Naive thymus-derived CD4-positive, alpha-beta T cell (primary cell): ENCODE results near the gene CIROP. TPM values are rescaled to one million over a fixed set of nuclear protein-coding genes. Genes with fewer than 3 reads are reported as not detected.
A peak's percentile ranks its signal among the peaks of the same experiment; 100 is the strongest.

ENCODE experiments used
- ATAC-seq: fragments of 150-1000 bp; cut with Tn5 transposase; 2 replicates; pipeline ENCODE4 v1.10.0; 2021; ENCODE audit warnings: mild to moderate bottlenecking, moderate library complexity
- CTCF ChIA-PET: fragments of 350-600 bp; sonication (Branson Sonifier 250); formaldehyde crosslinking; loops from one replicate; lab custom pipeline; 2021; ENCODE audit warnings: antibody characterized with exemption; lab: Charles Lee
- POLR2A ChIA-PET: fragments of 350-600 bp; sonication (Branson Sonifier 250); formaldehyde crosslinking; loops from one replicate; lab custom pipeline; 2021; ENCODE audit warnings: antibody characterized with exemption, inconsistent platforms; lab: Charles Lee
- DNase-seq, 9 donors: peaks; one replicate each; pipeline versions ENCODE4 v3.0.0 to v3.0.0-alpha.2; 2020 to 2022; ENCODE audit warnings: mixed read lengths in 1 of 9
- H3K27ac ChIP-seq: one replicate; pipeline ENCODE4 v1.7.0; 2013; ENCODE audit warnings: mild to moderate bottlenecking, low read depth, low read length, moderate library complexity
- H3K27me3 ChIP-seq, 2 donors: one replicate each; pipeline ENCODE4 v1.7.0; 2013; ENCODE audit warnings: low read length in 2 of 2, mild to moderate bottlenecking in 2 of 2, moderate library complexity in 2 of 2; ENCODE audit not compliant: control insufficient read depth in 2 of 2, insufficient read depth in 2 of 2
- H3K36me3 ChIP-seq, 3 experiments: 1 replicate in 2 of 3; 2 replicates in 1 of 3; pipeline ENCODE4 v1.7.0; 2013; ENCODE audit warnings: low read length in 3 of 3, mild to moderate bottlenecking in 3 of 3, moderate library complexity in 1 of 3; ENCODE audit not compliant: insufficient read depth in 3 of 3, control insufficient read depth in 2 of 3
- H3K4me1 ChIP-seq, 2 donors: one replicate each; pipeline ENCODE4 v1.7.0; 2013; ENCODE audit warnings: low read length in 2 of 2, mild to moderate bottlenecking in 2 of 2, moderate library complexity in 1 of 2; ENCODE audit not compliant: control insufficient read depth in 2 of 2, insufficient read depth in 2 of 2
- H3K4me3 ChIP-seq: 2 replicates; pipeline ENCODE4 v1.7.0; 2013; ENCODE audit warnings: mild to moderate bottlenecking, low read length
- H3K9me3 ChIP-seq, 3 experiments: 1 replicate in 2 of 3; 2 replicates in 1 of 3; pipeline ENCODE4 v1.7.0; 2013; ENCODE audit warnings: low read length in 3 of 3; ENCODE audit not compliant: control insufficient read depth in 2 of 3
- H3K27ac Mint-ChIP-seq, 9 donors: one replicate each; pipeline ENCODE4 v1.8.0; 2020 to 2022; ENCODE audit warnings: mixed read lengths in 9 of 9, mild to moderate bottlenecking in 8 of 9, moderate library complexity in 5 of 9, inconsistent platforms in 2 of 9
- H3K27me3 Mint-ChIP-seq, 5 donors: one replicate each; pipeline ENCODE4 v1.8.0; 2021 to 2022; ENCODE audit warnings: mixed read lengths in 5 of 5, mild to moderate bottlenecking in 1 of 5
- H3K36me3 Mint-ChIP-seq, 5 donors: one replicate each; pipeline ENCODE4 v1.8.0; 2020 to 2022; ENCODE audit warnings: mixed read lengths in 5 of 5, mild to moderate bottlenecking in 3 of 5, inconsistent platforms in 1 of 5
- H3K4me1 Mint-ChIP-seq, 7 donors: one replicate each; pipeline ENCODE4 v1.8.0; 2020 to 2022; ENCODE audit warnings: mixed read lengths in 7 of 7, mild to moderate bottlenecking in 3 of 7, inconsistent platforms in 1 of 7
- H3K4me3 Mint-ChIP-seq, 10 donors: one replicate each; pipeline ENCODE4 v1.8.0; 2020 to 2022; ENCODE audit warnings: mild to moderate bottlenecking in 10 of 10, mixed read lengths in 10 of 10, moderate library complexity in 6 of 10, inconsistent platforms in 2 of 10
- H3K9me3 Mint-ChIP-seq, 11 donors: one replicate each; pipeline ENCODE4 v1.8.0; 2020 to 2022; ENCODE audit warnings: mixed read lengths in 11 of 11, mild to moderate bottlenecking in 4 of 11, inconsistent platforms in 1 of 11, moderate library complexity in 1 of 11
- intact Hi-C, 2 donors: fragments of 100-400 bp; cut with micrococcal nuclease; formaldehyde crosslinking; loops; one replicate each; pipeline ENCODE4 v1.15.1; 2023
- polyA plus RNA-seq, 2 donors: library from polyadenylated mRNA; unstranded; fragments of 300-500 nt; fragmentation: Illumina TruSeq; gene quantifications; one replicate each; pipeline ENCODE4 v1.2.3, GENCODE V29; 2021
- total RNA-seq, 6 experiments: library from RNA in 5 of 6; stranded (reverse) in 5 of 6; gene quantifications; 1 replicate in 5 of 6; 2 replicates in 1 of 6; pipeline ENCODE4 v1.2.3 and lab custom pipeline; 2021 to 2026

Gene CIROP
- total and polyA plus RNA-seq, 7 experiments from 2014 or later, result not detected

DNA sequence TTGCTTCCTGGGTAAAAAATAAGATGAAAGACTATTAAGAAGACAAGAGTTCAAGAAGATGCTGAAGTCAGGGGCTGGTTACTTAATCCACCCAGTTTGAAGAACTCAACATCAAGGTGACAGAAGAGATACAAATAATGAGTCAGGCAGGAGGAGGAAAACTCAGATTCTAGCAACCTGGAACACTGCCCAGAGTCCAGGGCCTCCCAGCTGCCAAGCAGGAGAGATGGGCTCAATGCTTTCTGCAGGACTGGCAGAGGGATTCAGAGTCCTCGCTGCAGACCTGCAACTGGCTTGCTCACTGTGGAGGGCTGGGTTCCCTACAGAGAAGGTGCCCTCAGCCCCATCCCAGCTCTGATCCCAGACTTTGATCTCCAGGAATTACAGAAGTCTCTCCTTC lies 42.9 kb upstream of the CIROP start:
- no peaks in the 10 kb centered on the region for H3K9me3 ChIP-seq
- no peaks in the 10 kb centered on the region for H3K36me3 ChIP-seq
- Mint-ChIP-seq H3K27me3 (peaks cover 0 to 15% (median 11%) of the 10 kb centered on the region in 5 donors), H3K27ac (no peak overlapping the region), H3K4me3 (no peak overlapping the region), H3K36me3 (peaks cover 0 to 11% (median 3%) of the 10 kb centered on the region in 5 donors), H3K9me3 (no peaks in the 10 kb centered on the region), H3K4me1 (peaks cover 0 to 6% (median 0%) of the 10 kb centered on the region in 7 donors)
- no peaks in the 10 kb centered on the region for H3K4me1 ChIP-seq
- CTCF ChIA-PET, result no interaction called here
- no peak for DNase-seq
- no peak overlapping the region for H3K4me3 ChIP-seq
- intact Hi-C loops, result no loop called here
- ATAC-seq, result no peak
- H3K27me3 ChIP-seq, result no peaks in the 10 kb centered on the region
- H3K27ac ChIP-seq, result no peak overlapping the region
- POLR2A ChIA-PET, result no interaction called here

DNA sequence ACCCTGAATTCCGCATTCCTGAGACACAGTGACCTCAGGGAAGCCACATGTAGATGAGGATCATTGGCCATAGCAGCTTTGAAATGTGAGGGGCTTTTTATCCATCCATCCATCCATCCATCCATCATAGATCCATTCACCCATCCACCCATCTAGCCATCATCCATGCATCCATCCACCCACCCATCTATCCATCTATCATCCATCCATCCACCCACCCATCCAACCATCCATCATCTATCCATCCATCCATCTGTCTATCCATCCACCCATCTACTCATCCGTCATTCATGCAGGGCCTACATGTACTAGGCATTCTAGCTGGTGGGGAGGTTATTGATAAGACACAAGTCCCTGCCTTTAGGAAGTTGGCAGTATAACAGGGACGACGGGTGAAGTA lies 42.2 kb upstream of the CIROP start:
- Mint-ChIP-seq H3K9me3 (no peaks in the 10 kb centered on the region), H3K4me1 (peaks cover 0 to 6% (median 0%) of the 10 kb centered on the region in 7 donors), H3K4me3 (no peak overlapping the region), H3K27ac (peak overlapping the region in 1 of 9 donors; percentile 11), H3K27me3 (peaks cover 0 to 15% (median 11%) of the 10 kb centered on the region in 5 donors), H3K36me3 (peaks cover 0 to 11% (median 3%) of the 10 kb centered on the region in 5 donors)
- no peak overlapping the region for H3K4me3 ChIP-seq
- H3K27me3 ChIP-seq, result no peaks in the 10 kb centered on the region
- H3K4me1 ChIP-seq, result no peaks in the 10 kb centered on the region
- CTCF ChIA-PET, result no interaction called here
- POLR2A ChIA-PET, result no interaction called here
- intact Hi-C loops, result no loop called here
- no peaks in the 10 kb centered on the region for H3K9me3 ChIP-seq
- DNase-seq, result no peak
- no peak overlapping the region for H3K27ac ChIP-seq
- H3K36me3 ChIP-seq, result no peaks in the 10 kb centered on the region
- no peak for ATAC-seq

DNA sequence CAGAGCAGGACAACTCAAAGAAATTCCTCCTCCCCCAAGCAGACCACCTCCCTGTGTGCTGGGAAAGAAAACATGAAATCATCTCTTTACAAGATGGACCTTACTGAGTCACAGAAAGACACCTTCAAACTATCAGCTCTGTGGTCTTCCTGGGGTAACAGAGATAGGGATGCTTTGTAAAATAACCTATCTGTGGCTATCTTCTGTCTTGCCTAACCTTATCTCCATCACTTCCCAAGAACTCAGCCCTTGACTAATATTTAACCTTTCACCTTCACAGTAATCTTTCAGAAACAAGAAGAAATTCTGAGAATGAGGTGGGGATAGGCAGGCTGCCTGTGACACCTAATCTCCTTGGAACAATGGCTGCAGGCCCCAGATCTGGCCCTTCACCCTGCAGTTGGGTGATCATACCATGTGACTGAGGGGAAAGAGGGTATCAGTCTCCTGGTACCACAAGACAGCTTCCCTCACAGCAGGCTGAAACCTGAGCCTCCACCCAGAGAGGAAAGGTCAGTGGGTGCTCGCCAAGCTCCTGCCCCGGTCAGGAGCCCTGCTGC lies 41.6 kb upstream of the CIROP start:
- CTCF ChIA-PET, result no interaction called here
- H3K27ac ChIP-seq, result no peak overlapping the region
- peaks cover 0 to 11% (median 3%) of the 10 kb centered on the region in 5 donors for H3K36me3 Mint-ChIP-seq
- H3K9me3 ChIP-seq, result no peaks in the 10 kb centered on the region
- H3K36me3 ChIP-seq, result no peaks in the 10 kb centered on the region
- peak; percentile 54 for ATAC-seq
- H3K4me3 ChIP-seq, result no peak overlapping the region
- peaks cover 0 to 15% (median 11%) of the 10 kb centered on the region in 5 donors for H3K27me3 Mint-ChIP-seq
- H3K9me3 Mint-ChIP-seq, result no peaks in the 10 kb centered on the region
- DNase-seq, result no peak
- intact Hi-C loops, result no loop called here
- H3K27ac Mint-ChIP-seq, result no peak overlapping the region
- H3K4me1 Mint-ChIP-seq, result peaks cover 0 to 6% (median 0%) of the 10 kb centered on the region in 7 donors
- POLR2A ChIA-PET, result no interaction called here
- H3K27me3 ChIP-seq, result no peaks in the 10 kb centered on the region
- no peaks in the 10 kb centered on the region for H3K4me1 ChIP-seq
- no peak overlapping the region for H3K4me3 Mint-ChIP-seq

DNA sequence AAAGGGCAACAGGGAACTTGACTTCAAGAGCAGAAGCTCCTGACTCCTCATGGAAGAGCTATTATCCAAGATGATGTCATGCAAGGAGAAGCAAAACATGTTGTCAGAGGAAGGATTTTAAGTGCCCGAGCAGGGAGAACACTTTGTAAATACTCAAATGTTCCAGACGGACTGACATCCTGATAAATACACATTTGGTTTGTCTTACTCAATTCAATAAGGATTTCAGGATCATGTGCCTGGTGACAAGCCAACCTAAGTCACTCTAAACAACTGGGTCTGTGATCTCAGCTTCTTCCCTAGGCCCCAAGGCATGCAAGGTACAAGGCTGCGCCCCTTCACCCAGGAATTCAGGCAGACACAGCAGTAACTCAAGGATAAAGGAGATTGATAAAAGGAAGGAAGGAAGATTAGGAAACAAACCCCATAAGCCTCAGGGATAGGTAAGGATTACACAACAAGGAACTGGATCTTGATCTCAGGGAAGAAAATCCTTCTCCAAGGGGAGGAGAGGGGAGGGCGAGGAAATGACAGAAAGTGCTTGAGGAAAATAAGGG lies 41.1 kb upstream of the CIROP start:
- ChIA-PET POLR2A (no interaction called here), CTCF (no interaction called here)
- peaks cover 0 to 15% (median 11%) of the 10 kb centered on the region in 5 donors for H3K27me3 Mint-ChIP-seq
- no peaks in the 10 kb centered on the region for H3K9me3 ChIP-seq
- H3K4me1 Mint-ChIP-seq, result peaks cover 0 to 6% (median 0%) of the 10 kb centered on the region in 7 donors
- H3K9me3 Mint-ChIP-seq, result no peaks in the 10 kb centered on the region
- peaks cover 0 to 11% (median 3%) of the 10 kb centered on the region in 5 donors for H3K36me3 Mint-ChIP-seq
- intact Hi-C loops, result no loop called here
- H3K27ac Mint-ChIP-seq, result no peak overlapping the region
- no peak for ATAC-seq
- H3K4me3 ChIP-seq, result no peak overlapping the region
- H3K4me3 Mint-ChIP-seq, result no peak overlapping the region
- DNase-seq, result no peak
- no peaks in the 10 kb centered on the region for H3K36me3 ChIP-seq
- no peaks in the 10 kb centered on the region for H3K4me1 ChIP-seq
- H3K27me3 ChIP-seq, result no peaks in the 10 kb centered on the region
- H3K27ac ChIP-seq, result no peak overlapping the region

DNA sequence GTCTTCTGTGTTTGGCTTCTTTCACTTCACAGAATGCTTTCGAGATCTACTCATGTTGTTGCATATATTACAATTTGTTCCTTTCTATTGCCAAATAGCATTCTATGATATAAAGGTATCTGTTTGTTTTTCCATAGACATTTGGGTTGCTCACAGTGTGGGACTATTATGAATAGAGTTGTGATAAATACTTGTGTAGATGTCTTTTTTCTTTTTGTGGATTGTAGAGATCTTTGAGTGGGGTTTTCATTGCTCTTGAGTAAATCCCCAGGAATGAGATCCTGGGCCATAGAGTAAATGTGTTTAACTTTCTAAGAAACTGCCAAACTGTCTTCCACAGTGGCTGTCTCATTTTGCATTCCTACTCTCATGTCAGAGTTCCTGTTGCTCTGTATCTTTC lies 39.1 kb upstream of the CIROP start:
- no peak overlapping the region for H3K27ac ChIP-seq
- Mint-ChIP-seq H3K27ac (no peak overlapping the region), H3K36me3 (peaks cover 0 to 7% (median 0%) of the 10 kb centered on the region in 5 donors), H3K4me1 (peaks cover 0 to 6% (median 0%) of the 10 kb centered on the region in 7 donors), H3K4me3 (no peak overlapping the region), H3K9me3 (no peaks in the 10 kb centered on the region), H3K27me3 (peaks cover 0 to 18% (median 6%) of the 10 kb centered on the region in 5 donors)
- no peaks in the 10 kb centered on the region for H3K36me3 ChIP-seq
- ChIA-PET CTCF (interaction anchor here (0.5 to 1.7 kb wide), 2 partner anchors 24 to 42 kb away, joined by 3 to 9 read pairs; no protein-coding TSS in a partner anchor), POLR2A (no interaction called here)
- H3K4me3 ChIP-seq, result no peak overlapping the region
- ATAC-seq, result no peak
- no peak for DNase-seq
- H3K27me3 ChIP-seq, result no peaks in the 10 kb centered on the region
- intact Hi-C loops, result no loop called here
- no peaks in the 10 kb centered on the region for H3K9me3 ChIP-seq
- H3K4me1 ChIP-seq, result no peaks in the 10 kb centered on the region

DNA sequence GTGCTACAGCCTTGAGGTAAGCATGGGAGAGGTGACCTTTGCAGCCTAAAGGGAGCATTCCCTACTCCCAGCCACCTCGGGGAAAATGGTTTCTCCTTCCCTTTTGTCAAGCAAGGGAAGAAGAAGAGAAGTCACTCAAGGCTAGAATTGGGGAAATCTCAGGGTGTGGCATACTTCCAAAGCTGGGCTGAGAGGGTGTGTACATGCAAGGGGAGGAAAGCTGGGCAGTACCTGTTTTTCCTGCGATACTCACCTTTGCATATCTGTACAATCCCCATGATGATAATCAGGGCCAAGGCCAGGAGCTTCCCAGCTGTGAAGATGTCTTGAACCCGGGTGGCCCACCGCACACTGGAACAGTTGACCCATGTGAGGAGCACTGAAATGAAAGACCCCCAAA lies 38.0 kb upstream of the CIROP start:
- Mint-ChIP-seq H3K27ac (no peak overlapping the region), H3K36me3 (peaks cover 0 to 4% (median 0%) of the 10 kb centered on the region in 5 donors), H3K27me3 (peaks cover 0 to 18% (median 6%) of the 10 kb centered on the region in 5 donors), H3K4me1 (peaks cover 0 to 6% (median 0%) of the 10 kb centered on the region in 7 donors), H3K4me3 (no peak overlapping the region), H3K9me3 (no peaks in the 10 kb centered on the region)
- no peak for ATAC-seq
- no peak overlapping the region for H3K4me3 ChIP-seq
- H3K36me3 ChIP-seq, result no peaks in the 10 kb centered on the region
- intact Hi-C loops, result no loop called here
- no peaks in the 10 kb centered on the region for H3K9me3 ChIP-seq
- no peak for DNase-seq
- H3K4me1 ChIP-seq, result no peaks in the 10 kb centered on the region
- H3K27ac ChIP-seq, result no peak overlapping the region
- ChIA-PET POLR2A (no interaction called here), CTCF (interaction anchor here (0.5 to 1.7 kb wide), 2 partner anchors 23 to 44 kb away, joined by 3 to 9 read pairs; no protein-coding TSS in a partner anchor)
- H3K27me3 ChIP-seq, result no peaks in the 10 kb centered on the region
